H9 (cell line): ENCODE data around the gene SMC1B. TPM values are rescaled to one million over a fixed set of nuclear protein-coding genes. Genes with fewer than 3 reads are reported as not detected.
A peak's percentile ranks its signal among the peaks of the same experiment; 100 is the strongest.

Experiments used
- DNase-seq: peaks from one replicate; pipeline ENCODE4 v3.0.0-alpha.2; 2017
- H2AFZ ChIP-seq: one replicate; pipeline ENCODE4 v1.6.1; 2013; ENCODE audit warnings: mild to moderate bottlenecking, low read length, control low read depth, moderate library complexity
- H2AK5ac ChIP-seq: 2 replicates; pipeline ENCODE4 v1.6.1; 2013; ENCODE audit warnings: low read length, control low read depth, mixed read lengths; ENCODE audit not compliant: insufficient read length
- H2BK120ac ChIP-seq: one replicate; pipeline ENCODE4 v1.6.1; 2013; ENCODE audit warnings: low read depth, mild to moderate bottlenecking, low read length, control low read depth, inconsistent platforms; ENCODE audit not compliant: poor library complexity, severe bottlenecking
- H2BK12ac ChIP-seq: 2 replicates; pipeline ENCODE4 v1.6.1; 2013; ENCODE audit warnings: low read length, control low read depth, mixed read lengths, low read depth; ENCODE audit not compliant: insufficient read length
- H2BK15ac ChIP-seq: 2 replicates; pipeline ENCODE4 v1.6.1; 2013; ENCODE audit warnings: low read depth, low read length, control low read depth
- H2BK20ac ChIP-seq: one replicate; pipeline ENCODE4 v1.6.1; 2013; ENCODE audit warnings: low read depth, mild to moderate bottlenecking, low read length, control low read depth, inconsistent platforms; ENCODE audit not compliant: poor library complexity, severe bottlenecking
- H2BK5ac ChIP-seq: 2 replicates; pipeline ENCODE4 v1.6.1; 2013; ENCODE audit warnings: low read length, control low read depth, mixed read lengths; ENCODE audit not compliant: insufficient read length
- H3K14ac ChIP-seq: 2 replicates; pipeline ENCODE4 v1.6.1; 2013; ENCODE audit warnings: low read length, control low read depth; ENCODE audit not compliant: insufficient read depth
- H3K18ac ChIP-seq: 2 replicates; pipeline ENCODE4 v1.6.1; 2013; ENCODE audit warnings: low read depth, mild to moderate bottlenecking, mixed read lengths, low read length, control low read depth; ENCODE audit not compliant: insufficient read length
- H3K23ac ChIP-seq: 2 replicates; pipeline ENCODE4 v1.6.1; 2013; ENCODE audit warnings: low read length, control low read depth, mixed read lengths, low read depth; ENCODE audit not compliant: insufficient read length
- H3K23me2 ChIP-seq: 2 replicates; pipeline ENCODE4 v1.6.1; 2013; ENCODE audit warnings: low read depth, mild to moderate bottlenecking, mixed read lengths, low read length, control low read depth; ENCODE audit not compliant: insufficient read length, poor library complexity, severe bottlenecking
- H3K27ac ChIP-seq: 2 replicates; pipeline ENCODE4 v1.5.1; 2013; ENCODE audit warnings: low read length, control low read depth, mixed read lengths, low read depth; ENCODE audit not compliant: insufficient read length
- H3K27me3 ChIP-seq: 2 replicates; pipeline ENCODE4 v1.6.1; 2013; ENCODE audit warnings: low read length, control low read depth, inconsistent platforms; ENCODE audit not compliant: insufficient read depth
- H3K4ac ChIP-seq: 2 replicates; pipeline ENCODE4 v1.6.1; 2013; ENCODE audit warnings: low read depth, mild to moderate bottlenecking, control low read depth, inconsistent platforms, low read length, moderate library complexity
- H3K4me1 ChIP-seq: 2 replicates; pipeline ENCODE4 v1.6.1; 2013; ENCODE audit warnings: low read length, control low read depth, inconsistent platforms; ENCODE audit not compliant: insufficient read depth
- H3K4me2 ChIP-seq: 2 replicates; pipeline ENCODE4 v1.6.1; 2013; ENCODE audit warnings: low read length, control low read depth, mixed read lengths; ENCODE audit not compliant: insufficient read length, insufficient read depth
- H3K56ac ChIP-seq: 2 replicates; pipeline ENCODE4 v1.6.1; 2013; ENCODE audit warnings: low read depth, mild to moderate bottlenecking, mixed read lengths, low read length, control low read depth; ENCODE audit not compliant: insufficient read length
- H3K79me1 ChIP-seq: 2 replicates; pipeline ENCODE4 v1.6.1; 2013; ENCODE audit warnings: low read depth, mild to moderate bottlenecking, moderate library complexity, low read length, control low read depth, inconsistent platforms; ENCODE audit not compliant: insufficient read depth, poor library complexity, severe bottlenecking
- H3K79me2 ChIP-seq: 2 replicates; pipeline ENCODE4 v1.6.1; 2013; ENCODE audit warnings: low read length, control low read depth, inconsistent platforms; ENCODE audit not compliant: insufficient read depth
- H3K9ac ChIP-seq: 2 replicates; pipeline ENCODE4 v1.6.1; 2013; ENCODE audit warnings: low read length, control low read depth, mixed read lengths; ENCODE audit not compliant: insufficient read length; ENCODE audit errors: extremely low read depth
- H3K9me3 ChIP-seq: one replicate; pipeline ENCODE4 v1.6.1; 2013; ENCODE audit warnings: low read depth, low read length, inconsistent platforms; ENCODE audit not compliant: control insufficient read depth
- H3T11ph ChIP-seq: one replicate; pipeline ENCODE4 v1.6.1; 2013; ENCODE audit warnings: mild to moderate bottlenecking, low read length, control low read depth, inconsistent platforms
- H4K20me1 ChIP-seq: one replicate; pipeline ENCODE4 v1.6.1; 2013; ENCODE audit not compliant: control insufficient read depth, insufficient read length, insufficient read depth
- H4K5ac ChIP-seq: 2 replicates; pipeline ENCODE4 v1.6.1; 2013; ENCODE audit warnings: low read depth, mild to moderate bottlenecking, mixed read lengths, low read length, control low read depth; ENCODE audit not compliant: insufficient read length
- H4K8ac ChIP-seq: replicated peaks from 2 replicates; pipeline ENCODE4 v1.6.1; 2013; ENCODE audit warnings: low read length, control low read depth, mixed read lengths, low read depth; ENCODE audit not compliant: insufficient read length
- H4K91ac ChIP-seq: 2 replicates; pipeline ENCODE4 v1.6.1; 2013; ENCODE audit warnings: low read depth, mild to moderate bottlenecking, moderate library complexity, mixed read lengths, low read length, control low read depth; ENCODE audit not compliant: insufficient read length
- H3K27ac Mint-ChIP-seq, 3 experiments: 2 replicates in 2 of 3; 3 replicates in 1 of 3; pipeline ENCODE4 v1.8.0; 2020 to 2021; ENCODE audit warnings: mixed read lengths in 3 of 3, mild to moderate bottlenecking in 1 of 3, moderate library complexity in 1 of 3
- H3K27me3 Mint-ChIP-seq: 2 replicates; pipeline ENCODE4 v1.8.0; 2021; ENCODE audit warnings: low read depth, mild to moderate bottlenecking, moderate library complexity, mixed read lengths
- H3K36me3 Mint-ChIP-seq, 3 experiments: 2 replicates in 2 of 3; 3 replicates in 1 of 3; pipeline ENCODE4 v1.8.0; 2020 to 2021; ENCODE audit warnings: low read depth in 3 of 3, mixed read lengths in 3 of 3; ENCODE audit not compliant: insufficient read depth in 1 of 3
- H3K4me1 Mint-ChIP-seq, 2 experiments: 2 replicates each; pipeline ENCODE4 v1.8.0; 2020; ENCODE audit warnings: mixed read lengths in 2 of 2
- H3K4me3 Mint-ChIP-seq, 2 experiments: 2 replicates in 1 of 2; 3 replicates in 1 of 2; pipeline ENCODE4 v1.8.0; 2020 to 2021; ENCODE audit warnings: mild to moderate bottlenecking in 2 of 2, mixed read lengths in 2 of 2, moderate library complexity in 1 of 2
- H3K9me3 Mint-ChIP-seq, 2 experiments: 2 replicates in 1 of 2; 3 replicates in 1 of 2; pipeline ENCODE4 v1.8.0; 2020; ENCODE audit warnings: mild to moderate bottlenecking in 2 of 2, mixed read lengths in 2 of 2, moderate library complexity in 1 of 2
- WGBS: extraction: QIAGEN DNeasy Blood & Tissue Kit; methylation state at CpG from one replicate; pipeline ENCODE4 v1.1.7; 2013; ENCODE audit warnings: missing lambda C conversion rate, low lambda C conversion rate, mixed read lengths; ENCODE audit not compliant: insufficient read length; ENCODE audit errors: extremely low coverage; 5-methylcytosine and 5-hydroxymethylcytosine counted together
- total RNA-seq: library from RNA; stranded (reverse); gene quantifications from 2 replicates; pipeline ENCODE4 v1.2.1, GENCODE V29; 2021
- TF ChIP-seq, protein P1 (sequence below): fragments of 200-600 bp; sonication (generic); conservative IDR thresholded peaks from 3 replicates; pipeline ENCODE4 v1.8.0; 2021; ENCODE audit warnings: antibody characterized with exemption, mild to moderate bottlenecking

Gene SMC1B
- total RNA-seq, 1 experiment from 2014 or later, result not detected

DNA sequence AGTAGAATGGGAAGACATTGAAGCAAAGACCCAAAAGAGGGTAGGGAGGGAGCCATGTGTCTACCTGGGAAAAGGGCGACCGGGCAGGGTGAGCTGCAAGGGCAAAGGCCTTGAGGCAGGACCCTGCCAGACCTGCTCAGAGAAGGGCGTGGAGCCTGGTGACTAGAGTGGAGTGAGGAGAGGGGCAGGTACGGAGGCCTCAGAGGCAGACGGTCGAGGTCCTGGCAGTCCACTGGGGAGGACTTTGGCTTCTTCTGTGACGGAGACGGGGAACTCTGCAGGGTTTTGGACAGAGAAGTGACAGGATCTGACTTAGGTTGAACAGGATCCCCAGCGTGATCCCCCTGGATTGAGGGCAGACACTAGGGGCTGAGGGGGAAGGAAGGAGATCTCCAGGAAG is 13.0 kb upstream of the SMC1B start:
- H3K9me3 Mint-ChIP-seq, result peaks cover 0 to 6% of the 10 kb centered on the region in 2 experiments; a peak in 2 of 5 replicates
- H3K23ac ChIP-seq, result no peak overlapping the region

More for the DNA sequence above, 13.0 kb upstream of the SMC1B start:
- Histone ChIP-seq H3K27me3 (no peaks in the 10 kb centered on the region), H3K4me1 (no peaks in the 10 kb centered on the region), H2BK12ac (no peak overlapping the region), H3K27ac (no peak overlapping the region), H3K4ac (no peak overlapping the region), H3K9ac (no peak overlapping the region), H2BK120ac (no peak overlapping the region), H2BK15ac (no peak overlapping the region), H2BK5ac (no peak overlapping the region), H3K23me2 (no peaks in the 10 kb centered on the region), H4K5ac (no peak overlapping the region), H3T11ph (no peak overlapping the region), H3K18ac (no peak overlapping the region), H2BK20ac (no peak overlapping the region), H4K91ac (no peak overlapping the region), H3K79me2 (no peaks in the 10 kb centered on the region), H3K79me1 (no peaks in the 10 kb centered on the region), H2AK5ac (no peak overlapping the region), H4K8ac (no peak overlapping the region), H3K14ac (no peak overlapping the region), H2AFZ (no peak overlapping the region), H3K9me3 (no peaks in the 10 kb centered on the region), H3K56ac (no peak overlapping the region), H3K4me2 (no peak overlapping the region), H4K20me1 (no peaks in the 10 kb centered on the region)
- Mint-ChIP-seq H3K27me3 (peaks cover 17% of the 10 kb centered on the region), H3K36me3 (peaks cover 0 to 8% (median 6%) of the 10 kb centered on the region in 3 experiments; a peak in 4 of 7 replicates), H3K4me3 (no peak overlapping the region), H3K4me1 (peaks cover 3 to 9% of the 10 kb centered on the region in 2 experiments; a peak in 3 of 4 replicates), H3K27ac (0 out of 7 replicates have a peak overlapping the region, but pooled peaks of 1 of the 3 experiments have one; percentile 12)
- DNase-seq, result no peak
- no CpG with 5 or more reads among the region's 9 CpGs for WGBS
- TF ChIP-seq, protein P1, sequence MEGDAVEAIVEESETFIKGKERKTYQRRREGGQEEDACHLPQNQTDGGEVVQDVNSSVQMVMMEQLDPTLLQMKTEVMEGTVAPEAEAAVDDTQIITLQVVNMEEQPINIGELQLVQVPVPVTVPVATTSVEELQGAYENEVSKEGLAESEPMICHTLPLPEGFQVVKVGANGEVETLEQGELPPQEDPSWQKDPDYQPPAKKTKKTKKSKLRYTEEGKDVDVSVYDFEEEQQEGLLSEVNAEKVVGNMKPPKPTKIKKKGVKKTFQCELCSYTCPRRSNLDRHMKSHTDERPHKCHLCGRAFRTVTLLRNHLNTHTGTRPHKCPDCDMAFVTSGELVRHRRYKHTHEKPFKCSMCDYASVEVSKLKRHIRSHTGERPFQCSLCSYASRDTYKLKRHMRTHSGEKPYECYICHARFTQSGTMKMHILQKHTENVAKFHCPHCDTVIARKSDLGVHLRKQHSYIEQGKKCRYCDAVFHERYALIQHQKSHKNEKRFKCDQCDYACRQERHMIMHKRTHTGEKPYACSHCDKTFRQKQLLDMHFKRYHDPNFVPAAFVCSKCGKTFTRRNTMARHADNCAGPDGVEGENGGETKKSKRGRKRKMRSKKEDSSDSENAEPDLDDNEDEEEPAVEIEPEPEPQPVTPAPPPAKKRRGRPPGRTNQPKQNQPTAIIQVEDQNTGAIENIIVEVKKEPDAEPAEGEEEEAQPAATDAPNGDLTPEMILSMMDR, result no peak
